ACC112 (cell line): ENCODE data around the gene CDKN2D.
"Not testable (repeated sequence)": the region's sequence is repeated elsewhere in the genome, so short reads cannot be mapped to it uniquely, and the experiment has no call there.

Experiments used
- H2AFZ ChIP-seq: fragments of 200-600 bp; sonication (generic); one replicate; pipeline ENCODE4 v1.6.0; 2017; ENCODE audit warnings: antibody characterized with exemption, low read length; ENCODE audit not compliant: unreplicated experiment
- H3K27ac ChIP-seq: fragments of 200-600 bp; sonication (generic); 2 replicates; pipeline ENCODE4 v1.5.1; 2014; ENCODE audit warnings: low read depth, mild to moderate bottlenecking, antibody characterized with exemption, low read length, moderate library complexity
- H3K27me3 ChIP-seq: fragments of 200-600 bp; sonication (generic); 2 replicates; pipeline ENCODE4 v1.6.1; 2014; ENCODE audit warnings: mild to moderate bottlenecking, antibody characterized with exemption, low read length, moderate library complexity, mixed read lengths; ENCODE audit not compliant: insufficient read depth
- H3K36me3 ChIP-seq: fragments of 200-600 bp; sonication (generic); 2 replicates; pipeline ENCODE4 v1.6.1; 2016; ENCODE audit warnings: mild to moderate bottlenecking, antibody characterized with exemption, low read length, moderate library complexity, mixed read lengths; ENCODE audit not compliant: insufficient read depth
- H3K4me1 ChIP-seq: fragments of 200-600 bp; sonication (generic); one replicate; pipeline ENCODE4 v1.6.1; 2016; ENCODE audit warnings: low read length, mixed read lengths; ENCODE audit not compliant: insufficient read depth, unreplicated experiment, control insufficient read depth
- H3K4me3 ChIP-seq: fragments of 200-600 bp; sonication (generic); 2 replicates; pipeline ENCODE4 v1.5.1; 2014; ENCODE audit warnings: mild to moderate bottlenecking, low read depth, low read length
- H3K79me2 ChIP-seq: fragments of 200-600 bp; sonication (generic); one replicate; pipeline ENCODE4 v1.6.0; 2016; ENCODE audit warnings: low read length; ENCODE audit not compliant: control insufficient read depth, unreplicated experiment, insufficient read depth

Gene CDKN2D

GRCh38 chr19:10550336-10550735 is 18.4 kb downstream of the CDKN2D start:
- Histone ChIP-seq H3K27me3 (no peaks in the 10 kb centered on the region), H3K4me1 (no peaks in the 10 kb centered on the region), H3K27ac (no peak overlapping the region), H3K36me3 (peaks cover 9% of the 10 kb centered on the region), H3K79me2 (no peaks in the 10 kb centered on the region), H2AFZ (no peak overlapping the region), H3K4me3 (no peak overlapping the region)

DNA sequence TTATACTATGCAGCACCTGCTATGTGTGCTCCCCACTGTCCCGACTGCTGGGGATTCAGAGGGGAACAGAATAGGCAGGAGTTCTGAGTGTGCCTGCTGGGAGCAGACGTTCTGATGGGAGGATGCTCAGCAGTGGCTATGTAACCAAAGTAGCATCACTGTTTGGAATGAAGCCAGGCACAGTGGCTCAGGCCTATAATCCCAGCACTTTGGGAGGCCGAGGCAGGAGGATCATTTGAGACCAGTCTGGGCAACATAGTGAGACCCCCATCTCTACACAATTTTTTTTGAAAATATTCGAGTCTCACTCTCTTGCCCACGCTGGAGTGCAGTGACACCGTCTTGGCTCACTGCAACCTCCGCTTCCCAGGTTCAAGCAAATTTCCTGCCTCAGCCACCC is 19.0 kb downstream of the CDKN2D start:
- peaks cover 9% of the 10 kb centered on the region for H3K36me3 ChIP-seq
- no peak overlapping the region for H3K27ac ChIP-seq
- no peaks in the 10 kb centered on the region for H3K79me2 ChIP-seq
- H3K4me1 ChIP-seq = no peaks in the 10 kb centered on the region
- H3K4me3 ChIP-seq = no peak overlapping the region
- H3K27me3 ChIP-seq = no peaks in the 10 kb centered on the region
- no peak overlapping the region for H2AFZ ChIP-seq

DNA sequence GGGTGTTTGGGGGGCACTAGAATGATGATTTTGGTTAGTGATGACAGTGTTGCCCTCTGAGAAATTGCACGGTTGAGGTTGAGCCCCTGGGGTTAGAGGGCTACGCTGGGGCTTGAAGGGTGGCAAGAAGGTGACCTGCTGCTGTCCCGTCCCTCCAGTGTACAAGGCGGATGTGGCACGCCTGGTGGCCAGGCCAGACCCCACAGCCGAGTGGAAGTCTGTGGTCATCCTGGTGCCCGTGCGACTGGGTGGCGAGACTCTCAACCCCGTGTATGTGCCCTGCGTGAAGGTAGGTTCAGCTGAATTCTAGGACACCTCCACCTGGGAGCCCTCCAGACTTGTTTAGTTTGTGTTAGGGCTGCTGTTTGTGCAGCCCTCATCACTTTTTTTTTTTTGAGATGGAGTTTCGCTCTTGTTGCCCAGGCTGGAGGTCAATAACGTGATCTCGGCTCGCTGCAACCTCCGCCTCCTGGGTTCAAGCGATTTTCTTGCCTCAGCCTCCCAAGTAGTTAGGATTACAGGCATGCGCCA is 20.0 kb downstream of the CDKN2D start:
- Histone ChIP-seq H3K4me1 (no peaks in the 10 kb centered on the region), H3K79me2 (peaks cover 7% of the 10 kb centered on the region), H2AFZ (no peak overlapping the region), H3K4me3 (no peak overlapping the region), H3K36me3 (peaks cover 9% of the 10 kb centered on the region), H3K27ac (no peak overlapping the region), H3K27me3 (no peaks in the 10 kb centered on the region)

- H3K27me3 ChIP-seq = no peaks in the 10 kb centered on the region
- H3K36me3 ChIP-seq = no peaks in the 10 kb centered on the region
- peaks cover 3% of the 10 kb centered on the region for H3K4me1 ChIP-seq
- H3K4me3 ChIP-seq = no peak overlapping the region
- H3K79me2 ChIP-seq = peaks cover 7% of the 10 kb centered on the region
- no peak overlapping the region for H2AFZ ChIP-seq
- no peak overlapping the region for H3K27ac ChIP-seq
These were observed 22.0 kb downstream of the CDKN2D start for GRCh38 chr19:10546817-10547216.

- Histone ChIP-seq H3K4me3 (peak overlapping the region; percentile 90), H3K4me1 (peaks cover 3% of the 10 kb centered on the region), H3K27me3 (no peaks in the 10 kb centered on the region), H2AFZ (no peak overlapping the region), H3K36me3 (no peaks in the 10 kb centered on the region), H3K79me2 (peaks cover 7% of the 10 kb centered on the region), H3K27ac (no peak overlapping the region)
These were observed 24.0 kb downstream of the CDKN2D start for GRCh38 chr19:10544753-10545251.

DNA sequence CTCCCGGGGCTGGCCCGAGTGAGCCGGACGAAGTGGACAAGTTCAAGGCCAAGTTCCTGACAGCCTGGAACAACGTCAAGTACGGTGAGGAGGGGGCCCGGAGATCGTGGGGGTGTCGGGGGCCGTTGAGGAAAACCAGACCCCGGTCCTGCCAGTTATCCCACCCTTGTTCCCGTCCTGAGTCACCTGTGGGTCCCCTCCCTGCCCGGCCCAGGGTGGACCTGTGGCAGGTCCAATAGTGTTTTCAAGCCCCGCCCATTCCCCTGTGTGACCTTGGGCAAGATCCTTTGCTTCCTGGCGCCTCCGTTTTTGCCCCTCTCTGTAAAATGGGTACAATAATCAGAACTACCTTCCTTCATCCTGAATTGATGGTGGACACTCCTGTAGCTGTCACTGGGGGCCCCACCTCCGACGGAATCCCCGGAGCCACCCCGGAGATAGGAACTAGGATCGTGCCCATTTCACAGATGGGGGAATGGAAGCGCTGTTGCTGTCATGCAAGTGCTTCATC is 24.5 kb downstream of the CDKN2D start:
- Histone ChIP-seq H2AFZ (peak overlapping the region; percentile 85), H3K79me2 (peaks cover 7% of the 10 kb centered on the region), H3K36me3 (no peaks in the 10 kb centered on the region), H3K4me3 (peak overlapping the region; percentile 90), H3K27me3 (no peaks in the 10 kb centered on the region), H3K4me1 (peaks cover 3% of the 10 kb centered on the region), H3K27ac (no peak overlapping the region; the same call in 1 of the 2 replicates)

DNA sequence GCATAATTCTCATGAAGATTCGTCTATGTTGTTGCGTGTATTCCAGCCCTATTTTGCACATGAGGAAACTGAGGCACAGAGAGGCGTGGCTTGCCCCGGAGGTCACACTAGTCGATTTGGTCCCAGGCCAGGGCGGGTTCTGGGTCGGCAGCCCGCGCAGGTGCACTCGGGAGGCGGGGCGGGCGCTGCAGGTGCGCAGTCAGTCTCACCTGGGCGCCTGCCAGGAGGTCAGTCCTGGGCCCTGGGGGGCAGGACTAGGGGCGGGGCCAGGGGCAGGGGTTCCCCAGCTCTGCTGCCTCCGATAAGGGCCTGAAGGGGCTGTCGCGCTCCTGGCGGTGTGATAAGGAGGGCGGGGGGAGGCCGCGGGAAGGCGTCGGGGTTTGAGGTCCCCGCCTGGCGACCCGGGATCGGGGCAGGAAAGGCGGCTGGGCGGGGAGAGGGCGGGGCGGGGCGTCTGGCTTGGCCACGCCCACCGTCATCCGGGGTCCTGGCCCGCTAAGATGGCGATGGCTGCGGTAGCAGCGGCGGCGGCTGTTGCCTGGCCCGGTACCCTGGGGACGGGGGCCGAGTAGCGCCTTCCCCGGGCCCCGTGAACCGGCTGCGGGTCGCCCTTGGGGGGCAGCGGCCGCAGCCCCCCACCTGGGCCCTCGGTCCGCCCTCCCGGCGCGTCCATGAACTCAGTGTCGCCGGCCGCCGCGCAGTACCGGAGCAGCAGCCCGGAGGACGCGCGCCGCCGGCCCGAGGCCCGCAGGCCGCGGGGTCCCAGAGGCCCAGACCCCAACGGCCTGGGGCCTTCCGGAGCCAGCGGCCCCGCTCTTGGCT is 25.1 kb downstream of the CDKN2D start, which contains the start of gene ATG4D:
Gene ATG4D (plus strand): TSS at position 485 of the 822 bp plus-strand sequence. CDS start 187 bp downstream, at position 672.
- no peaks in the 10 kb centered on the region for H3K36me3 ChIP-seq
- H3K4me3 ChIP-seq = peak within 1 kb of the TSS; percentile 90
- peak within 1 kb of the TSS; percentile 85 for H2AFZ ChIP-seq
- H3K79me2 ChIP-seq = peaks cover 7% of the 10 kb centered on the region
- peaks cover 3% of the 10 kb centered on the region for H3K4me1 ChIP-seq
- H3K27ac ChIP-seq = no peak within 1 kb of the TSS; the same call in 1 of the 2 replicates
- no peaks in the 10 kb centered on the region for H3K27me3 ChIP-seq

DNA sequence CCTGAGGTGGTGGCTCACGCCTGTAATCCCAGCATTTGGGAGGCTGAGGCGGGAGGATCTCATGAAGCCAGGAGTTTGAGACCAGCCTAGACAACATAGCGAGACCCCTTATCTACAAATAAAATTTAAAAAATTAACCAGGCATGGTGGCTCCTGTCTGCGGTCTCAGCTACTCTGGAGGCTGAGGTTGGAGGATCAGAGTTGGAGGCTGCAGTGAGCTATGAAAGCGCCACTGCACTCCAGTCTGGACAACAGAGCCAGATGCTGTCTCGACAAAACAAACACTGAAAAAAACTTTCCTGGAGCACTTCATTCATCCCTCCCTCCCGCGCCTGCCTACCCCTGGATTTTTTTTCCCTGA is 25.7 kb downstream of the CDKN2D start:
- peaks cover 3% of the 10 kb centered on the region for H3K4me1 ChIP-seq
- H3K4me3 ChIP-seq = peak overlapping the region; percentile 90
- no peaks in the 10 kb centered on the region for H3K36me3 ChIP-seq
- H3K27me3 ChIP-seq = no peaks in the 10 kb centered on the region
- H3K27ac ChIP-seq = no peak overlapping the region
- H2AFZ ChIP-seq = no peak overlapping the region
- H3K79me2 ChIP-seq = peaks cover 7% of the 10 kb centered on the region

DNA sequence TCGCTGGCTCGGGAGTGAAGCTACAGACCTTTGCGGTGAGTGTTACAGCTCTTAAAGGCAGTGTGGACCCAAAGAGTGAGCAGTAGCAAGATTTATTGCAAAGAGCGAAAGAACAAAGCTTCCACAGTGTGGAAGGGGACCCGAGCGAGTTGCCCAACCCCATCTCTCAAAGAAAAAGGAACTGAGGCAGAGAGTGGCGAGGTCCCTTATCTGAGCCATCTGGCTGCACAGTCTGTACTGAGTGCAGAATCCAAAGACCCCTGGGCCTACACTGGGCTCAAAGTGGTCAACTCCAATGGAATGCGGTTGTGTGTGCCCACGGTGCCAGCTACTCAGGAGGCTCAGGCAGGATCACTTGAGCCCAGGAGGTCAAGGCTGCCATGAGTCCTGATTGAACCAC is 29.8 kb downstream of the CDKN2D start:
- H3K4me1 ChIP-seq, H3K79me2 ChIP-seq, H3K27me3 ChIP-seq, H3K4me3 ChIP-seq, H3K27ac ChIP-seq, H3K36me3 ChIP-seq, H2AFZ ChIP-seq: not testable (repeated sequence)

GRCh38 chr19:10538204-10538983 is 30.4 kb downstream of the CDKN2D start:
- H3K4me1 ChIP-seq = peaks cover 2% of the 10 kb centered on the region
- H3K36me3 ChIP-seq = no peaks in the 10 kb centered on the region
- no peak overlapping the region for H3K27ac ChIP-seq
- H3K4me3 ChIP-seq = no peak overlapping the region
- no peak overlapping the region for H2AFZ ChIP-seq
- no peaks in the 10 kb centered on the region for H3K27me3 ChIP-seq
- H3K79me2 ChIP-seq = no peaks in the 10 kb centered on the region
